HCT116 (cell line): ENCODE results near the gene TMEM53. TPM values are rescaled to one million over a fixed set of nuclear protein-coding genes. Genes with fewer than 3 reads are reported as not detected.

Experiments used
- ATAC-seq: fragments of 200-7000 bp; cut with Tn5 transposase; 2 replicates; pipeline ENCODE4 v1.9.1; 2020; ENCODE audit warnings: mild to moderate bottlenecking, moderate library complexity
- BruUV-seq: library from RNA; stranded (reverse); fragments of 400-500 nt; replicated peaks from 2 replicates; lab custom pipeline; 2021; lab: Mats Ljungman, UMichigan
- CTCF ChIA-PET: fragments of 300-600 bp; sonication (Branson Sonifier 250); formaldehyde crosslinking; loops from one replicate; lab custom pipeline; 2021; ENCODE audit warnings: antibody characterized with exemption; lab: Charles Lee
- POLR2A ChIA-PET: fragments of 300-600, 350-600 bp; sonication (Branson Sonifier 250); formaldehyde crosslinking; loops from one replicate; lab custom pipeline; 2021; ENCODE audit warnings: antibody characterized with exemption; lab: Charles Lee
- RAD21 ChIA-PET, 2 experiments: fragments of 300-600 bp; sonication (Branson Sonifier 250); formaldehyde crosslinking; loops; one replicate each; lab custom pipeline; 2023; ENCODE audit warnings: low total read pairs in 2 of 2; ENCODE audit not compliant: uncharacterized antibody in 2 of 2, unreplicated experiment in 2 of 2, low non-redundant PET in 1 of 2; lab: Charles Lee
- DNase-seq: peaks from one replicate; pipeline ENCODE4 v3.0.0-alpha.2; 2010; ENCODE audit warnings: low read depth, low spot score
- H2AFZ ChIP-seq: fragments of 200-600 bp; shearing (Covaris generic), sonication (generic); 2 replicates; pipeline ENCODE4 v1.6.1; 2017; ENCODE audit warnings: low read depth, mixed run types, mixed read lengths, antibody characterized with exemption, low read length; ENCODE audit not compliant: poor library complexity, severe bottlenecking
- H3K27ac ChIP-seq: 2 replicates; pipeline ENCODE4 v1.5.1; 2012; ENCODE audit warnings: low read depth, low read length
- H3K27me3 ChIP-seq: fragments of 200-600 bp; sonication (generic); 2 replicates; pipeline ENCODE4 v1.6.1; 2016; ENCODE audit warnings: mixed run types, low read length, mixed read lengths; ENCODE audit not compliant: insufficient read depth
- H3K36me3 ChIP-seq, 2 experiments: fragments of 200-500 bp in 1 of 2; fragments of 200-600 bp in 1 of 2; sonication (Bioruptor generic) in 1 of 2; sonication (generic) in 1 of 2; 2 replicates each; pipeline versions ENCODE4 v1.5.1 to v1.6.1; 2014 to 2016; ENCODE audit warnings: low read length in 2 of 2, inconsistent platforms in 1 of 2, mixed read lengths in 1 of 2, mixed run types in 1 of 2; ENCODE audit not compliant: insufficient read depth in 2 of 2, control insufficient read depth in 1 of 2
- H3K4me1 ChIP-seq, 2 experiments: fragments of 200-600 bp in 1 of 2; sonication (generic) in 1 of 2; 2 replicates each; pipeline versions ENCODE4 v1.5.1 to v1.6.1; 2012 to 2017; ENCODE audit warnings: low read length in 2 of 2, inconsistent platforms in 1 of 2, mild to moderate bottlenecking in 1 of 2, mixed read lengths in 1 of 2, mixed run types in 1 of 2, moderate library complexity in 1 of 2; ENCODE audit not compliant: insufficient read depth in 2 of 2, control insufficient read depth in 1 of 2
- H3K4me2 ChIP-seq: fragments of 200-600 bp; sonication (generic); 2 replicates; pipeline ENCODE4 v1.6.1; 2017; ENCODE audit warnings: mixed run types, low read length, mixed read lengths
- H3K4me3 ChIP-seq, 2 experiments: fragments of 200-600 bp in 1 of 2; sonication (generic) in 1 of 2; replicated peaks in 1 of 2; 2 replicates each; pipeline ENCODE4 v1.5.1; 2011 to 2016; ENCODE audit warnings: low read length in 2 of 2, control low read depth in 1 of 2, low read depth in 1 of 2, mild to moderate bottlenecking in 1 of 2, mixed read lengths in 1 of 2, mixed run types in 1 of 2
- H3K79me2 ChIP-seq: fragments of 200-600 bp; sonication (generic); 2 replicates; pipeline ENCODE4 v1.6.1; 2017; ENCODE audit warnings: mild to moderate bottlenecking, mixed run types, low read length, moderate library complexity, mixed read lengths; ENCODE audit not compliant: insufficient read depth
- H3K9ac ChIP-seq: fragments of 200-600 bp; sonication (generic); 2 replicates; pipeline ENCODE4 v1.6.1; 2016; ENCODE audit warnings: low read length, mixed read lengths
- H3K9me2 ChIP-seq: fragments of 200-600 bp; sonication (generic), shearing (Covaris generic); 2 replicates; pipeline ENCODE4 v1.6.1; 2017; ENCODE audit warnings: mixed run types, mild to moderate bottlenecking, moderate library complexity; ENCODE audit not compliant: insufficient read depth
- H3K9me3 ChIP-seq, 2 experiments: fragments of 200-500 bp in 1 of 2; fragments of 200-600 bp in 1 of 2; sonication (Bioruptor generic) in 1 of 2; sonication (generic) in 1 of 2; 2 replicates each; pipeline ENCODE4 v1.6.1; 2014 to 2017; ENCODE audit warnings: low read length in 2 of 2, mixed read lengths in 2 of 2, inconsistent platforms in 1 of 2, low read depth in 1 of 2, mild to moderate bottlenecking in 1 of 2, mixed run types in 1 of 2, moderate library complexity in 1 of 2; ENCODE audit not compliant: control insufficient read depth in 1 of 2, insufficient read depth in 1 of 2
- H4K20me1 ChIP-seq: fragments of 200-600 bp; sonication (generic), shearing (Covaris generic); 2 replicates; pipeline ENCODE4 v1.6.1; 2017; ENCODE audit warnings: mixed run types, mild to moderate bottlenecking, moderate library complexity; ENCODE audit not compliant: insufficient read depth
- CEBPB ChIP-seq: IDR thresholded peaks from 2 replicates; pipeline ENCODE4 v1.6.1; 2012; ENCODE audit warnings: low read depth
- JUND ChIP-seq: IDR thresholded peaks from 2 replicates; pipeline ENCODE4 v1.6.1; 2012
- POLR2A ChIP-seq: IDR thresholded peaks from 2 replicates; pipeline ENCODE4 v1.7.0; 2011; ENCODE audit warnings: borderline replicate concordance; ENCODE audit not compliant: insufficient read depth, insufficient read length; ENCODE audit errors: extremely low read depth
- RAD21 ChIP-seq: IDR thresholded peaks from 2 replicates; pipeline ENCODE4 v1.6.1; 2012; ENCODE audit warnings: low read depth, mild to moderate bottlenecking
- SIN3A ChIP-seq: IDR thresholded peaks from 2 replicates; pipeline ENCODE4 v1.6.1; 2012; ENCODE audit warnings: low read depth
- TCF7L2 ChIP-seq: IDR thresholded peaks from 2 replicates; pipeline ENCODE4 v1.7.0; 2011; ENCODE audit warnings: borderline replicate concordance, inconsistent platforms; ENCODE audit not compliant: insufficient read depth, insufficient read length; ENCODE audit errors: extremely low read depth
- ZFX ChIP-seq: fragments of 450-650 bp; IDR thresholded peaks from 2 replicates; pipeline ENCODE4 v1.6.1; 2017
- ZNF274 ChIP-seq: fragments of 200-500 bp; sonication (Bioruptor generic); IDR thresholded peaks from 2 replicates; pipeline ENCODE4 v1.6.1; 2014; ENCODE audit warnings: mild to moderate bottlenecking, low read depth, low read length, inconsistent platforms
- intact Hi-C: fragments of 100-400 bp; cut with micrococcal nuclease; formaldehyde crosslinking; loops from 2 replicates; pipeline ENCODE4 v1.10.0; 2022
- total RNA-seq: library from RNA; stranded (reverse); gene quantifications from one replicate; pipeline ENCODE4 v1.2.1, GENCODE V29; 2021; ENCODE audit not compliant: unreplicated experiment
- TF ChIP-seq, protein P1 (sequence below), 3 experiments: fragments of 200-600 bp in 1 of 3; sonication (generic) in 1 of 3; IDR thresholded peaks in 2 of 3; conservative IDR thresholded peaks in 1 of 3; 2 replicates each; pipeline ENCODE4 v1.5.1; 2012 to 2017; ENCODE audit warnings: low read depth in 2 of 3, low read length in 2 of 3, antibody characterized with exemption in 1 of 3, borderline replicate concordance in 1 of 3, control low read depth in 1 of 3, mild to moderate bottlenecking in 1 of 3, mixed read lengths in 1 of 3, mixed run types in 1 of 3, moderate library complexity in 1 of 3; ENCODE audit not compliant: insufficient read depth in 1 of 3
- TF ChIP-seq, protein P2 (sequence below): IDR thresholded peaks from 2 replicates; pipeline ENCODE4 v1.6.1; 2011; ENCODE audit warnings: mild to moderate bottlenecking, low read length, moderate library complexity; ENCODE audit not compliant: insufficient replicate concordance; ENCODE audit errors: extremely low read depth
- TF ChIP-seq, protein P3 (sequence below): IDR thresholded peaks from 2 replicates; pipeline ENCODE4 v1.6.1; 2012
- TF ChIP-seq, protein P4 (sequence below): IDR thresholded peaks from 2 replicates; pipeline ENCODE4 v1.6.1; 2012; ENCODE audit warnings: low read depth

The TMEM53 gene
- total RNA-seq, 1 experiment from 2014 or later, result 10.8 TPM

DNA sequence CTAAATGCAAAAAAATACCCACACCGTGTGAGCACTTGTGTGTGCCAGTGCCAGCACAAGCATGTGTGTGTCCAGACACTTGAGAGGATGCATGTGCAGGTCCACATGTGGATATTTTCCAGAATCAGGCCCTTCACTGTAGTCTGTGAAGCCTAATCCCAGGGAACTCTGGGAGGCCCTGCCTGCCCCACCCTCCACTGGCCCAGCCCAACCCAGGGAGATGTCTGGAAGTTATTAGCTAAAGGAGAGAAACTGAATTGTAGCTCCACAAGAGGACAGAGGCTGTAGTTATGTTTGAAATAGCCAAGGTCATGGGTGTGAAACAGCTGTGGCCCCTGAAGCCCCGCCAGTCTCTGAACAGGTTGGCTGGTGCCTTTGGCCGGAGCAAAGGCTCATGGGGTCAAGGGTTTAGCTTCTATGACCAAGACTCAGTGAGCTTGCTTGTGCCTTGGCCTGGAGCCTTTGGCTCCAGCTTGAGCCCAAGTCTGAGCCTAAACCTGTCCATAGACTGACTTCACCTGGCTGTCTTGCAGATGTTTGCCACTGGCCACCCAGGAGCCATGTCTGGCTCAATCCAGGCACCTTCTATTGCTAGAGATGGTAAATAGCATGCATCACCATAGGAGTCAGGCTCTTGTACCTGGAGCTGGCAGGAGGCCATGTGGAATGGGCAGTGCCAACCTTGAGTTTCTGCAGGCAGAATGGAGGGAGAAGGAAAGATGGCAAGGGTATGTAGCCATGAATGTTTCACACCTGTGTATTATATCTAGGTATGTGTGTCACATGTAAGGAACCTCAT lies 69.9 kb downstream of the TMEM53 start:
- H3K27me3 ChIP-seq, result peaks cover 26% of the 10 kb centered on the region
- no peak overlapping the region for H3K9ac ChIP-seq
- no peak for DNase-seq
- ChIA-PET POLR2A (no interaction called here), RAD21 (no interaction called here)
- no peaks in the 10 kb centered on the region for H3K9me3 ChIP-seq
- H3K79me2 ChIP-seq, result no peaks in the 10 kb centered on the region
- intact Hi-C loops, result no loop called here
- no peak overlapping the region for H2AFZ ChIP-seq
- H3K9me2 ChIP-seq, result no peaks in the 10 kb centered on the region
- peaks cover 0 to 9% of the 10 kb centered on the region in 2 experiments; a peak in 2 of 4 replicates for H3K4me1 ChIP-seq
- TF ChIP-seq, protein P1, sequence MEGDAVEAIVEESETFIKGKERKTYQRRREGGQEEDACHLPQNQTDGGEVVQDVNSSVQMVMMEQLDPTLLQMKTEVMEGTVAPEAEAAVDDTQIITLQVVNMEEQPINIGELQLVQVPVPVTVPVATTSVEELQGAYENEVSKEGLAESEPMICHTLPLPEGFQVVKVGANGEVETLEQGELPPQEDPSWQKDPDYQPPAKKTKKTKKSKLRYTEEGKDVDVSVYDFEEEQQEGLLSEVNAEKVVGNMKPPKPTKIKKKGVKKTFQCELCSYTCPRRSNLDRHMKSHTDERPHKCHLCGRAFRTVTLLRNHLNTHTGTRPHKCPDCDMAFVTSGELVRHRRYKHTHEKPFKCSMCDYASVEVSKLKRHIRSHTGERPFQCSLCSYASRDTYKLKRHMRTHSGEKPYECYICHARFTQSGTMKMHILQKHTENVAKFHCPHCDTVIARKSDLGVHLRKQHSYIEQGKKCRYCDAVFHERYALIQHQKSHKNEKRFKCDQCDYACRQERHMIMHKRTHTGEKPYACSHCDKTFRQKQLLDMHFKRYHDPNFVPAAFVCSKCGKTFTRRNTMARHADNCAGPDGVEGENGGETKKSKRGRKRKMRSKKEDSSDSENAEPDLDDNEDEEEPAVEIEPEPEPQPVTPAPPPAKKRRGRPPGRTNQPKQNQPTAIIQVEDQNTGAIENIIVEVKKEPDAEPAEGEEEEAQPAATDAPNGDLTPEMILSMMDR (IDR thresholded peaks at IDR 0.05 in 2 of 3, conservative IDR thresholded peaks at IDR 0.05 in 1 of 3; ENCODE audit: borderline replicate concordance in 1 of 3, insufficient read depth in 1 of 3, low read depth in 2 of 3, low read length in 2 of 3), result no peak
- TF ChIP-seq ZFX (no peak), TCF7L2 (no peak), POLR2A (no peak), SIN3A (no peak), ZNF274 (no peak), JUND (no peak), RAD21 (no peak), CEBPB (no peak)
- TF ChIP-seq, protein P2, sequence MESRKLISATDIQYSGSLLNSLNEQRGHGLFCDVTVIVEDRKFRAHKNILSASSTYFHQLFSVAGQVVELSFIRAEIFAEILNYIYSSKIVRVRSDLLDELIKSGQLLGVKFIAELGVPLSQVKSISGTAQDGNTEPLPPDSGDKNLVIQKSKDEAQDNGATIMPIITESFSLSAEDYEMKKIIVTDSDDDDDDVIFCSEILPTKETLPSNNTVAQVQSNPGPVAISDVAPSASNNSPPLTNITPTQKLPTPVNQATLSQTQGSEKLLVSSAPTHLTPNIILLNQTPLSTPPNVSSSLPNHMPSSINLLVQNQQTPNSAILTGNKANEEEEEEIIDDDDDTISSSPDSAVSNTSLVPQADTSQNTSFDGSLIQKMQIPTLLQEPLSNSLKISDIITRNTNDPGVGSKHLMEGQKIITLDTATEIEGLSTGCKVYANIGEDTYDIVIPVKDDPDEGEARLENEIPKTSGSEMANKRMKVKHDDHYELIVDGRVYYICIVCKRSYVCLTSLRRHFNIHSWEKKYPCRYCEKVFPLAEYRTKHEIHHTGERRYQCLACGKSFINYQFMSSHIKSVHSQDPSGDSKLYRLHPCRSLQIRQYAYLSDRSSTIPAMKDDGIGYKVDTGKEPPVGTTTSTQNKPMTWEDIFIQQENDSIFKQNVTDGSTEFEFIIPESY, result no peak
- TF ChIP-seq, protein P3, sequence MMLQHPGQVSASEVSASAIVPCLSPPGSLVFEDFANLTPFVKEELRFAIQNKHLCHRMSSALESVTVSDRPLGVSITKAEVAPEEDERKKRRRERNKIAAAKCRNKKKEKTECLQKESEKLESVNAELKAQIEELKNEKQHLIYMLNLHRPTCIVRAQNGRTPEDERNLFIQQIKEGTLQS, result no peak
- TF ChIP-seq, protein P4, sequence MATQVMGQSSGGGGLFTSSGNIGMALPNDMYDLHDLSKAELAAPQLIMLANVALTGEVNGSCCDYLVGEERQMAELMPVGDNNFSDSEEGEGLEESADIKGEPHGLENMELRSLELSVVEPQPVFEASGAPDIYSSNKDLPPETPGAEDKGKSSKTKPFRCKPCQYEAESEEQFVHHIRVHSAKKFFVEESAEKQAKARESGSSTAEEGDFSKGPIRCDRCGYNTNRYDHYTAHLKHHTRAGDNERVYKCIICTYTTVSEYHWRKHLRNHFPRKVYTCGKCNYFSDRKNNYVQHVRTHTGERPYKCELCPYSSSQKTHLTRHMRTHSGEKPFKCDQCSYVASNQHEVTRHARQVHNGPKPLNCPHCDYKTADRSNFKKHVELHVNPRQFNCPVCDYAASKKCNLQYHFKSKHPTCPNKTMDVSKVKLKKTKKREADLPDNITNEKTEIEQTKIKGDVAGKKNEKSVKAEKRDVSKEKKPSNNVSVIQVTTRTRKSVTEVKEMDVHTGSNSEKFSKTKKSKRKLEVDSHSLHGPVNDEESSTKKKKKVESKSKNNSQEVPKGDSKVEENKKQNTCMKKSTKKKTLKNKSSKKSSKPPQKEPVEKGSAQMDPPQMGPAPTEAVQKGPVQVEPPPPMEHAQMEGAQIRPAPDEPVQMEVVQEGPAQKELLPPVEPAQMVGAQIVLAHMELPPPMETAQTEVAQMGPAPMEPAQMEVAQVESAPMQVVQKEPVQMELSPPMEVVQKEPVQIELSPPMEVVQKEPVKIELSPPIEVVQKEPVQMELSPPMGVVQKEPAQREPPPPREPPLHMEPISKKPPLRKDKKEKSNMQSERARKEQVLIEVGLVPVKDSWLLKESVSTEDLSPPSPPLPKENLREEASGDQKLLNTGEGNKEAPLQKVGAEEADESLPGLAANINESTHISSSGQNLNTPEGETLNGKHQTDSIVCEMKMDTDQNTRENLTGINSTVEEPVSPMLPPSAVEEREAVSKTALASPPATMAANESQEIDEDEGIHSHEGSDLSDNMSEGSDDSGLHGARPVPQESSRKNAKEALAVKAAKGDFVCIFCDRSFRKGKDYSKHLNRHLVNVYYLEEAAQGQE, result no peak
- TF ChIP-seq, all 23 proteins: peak for 0
- BruUV-seq, result no TSS peak
- no peak overlapping the region for H3K27ac ChIP-seq
- no peak for ATAC-seq
- no peak overlapping the region for H3K4me3 ChIP-seq
- no peaks in the 10 kb centered on the region for H3K36me3 ChIP-seq
- CTCF ChIA-PET, result interaction anchor here (0.7 to 2.1 kb wide), 2 partner anchors 9 to 48 kb away, joined by 4 to 9 read pairs; no protein-coding TSS in a partner anchor
- H3K4me2 ChIP-seq, result no peak overlapping the region
- H4K20me1 ChIP-seq, result no peaks in the 10 kb centered on the region
